Endothelial cell of umbilical vein (primary cell): ENCODE measurements around the gene KRTCAP2. TPM values are rescaled to one million over a fixed set of nuclear protein-coding genes. Genes with fewer than 3 reads are reported as not detected.
"Not testable (repeated sequence)": the region's sequence is repeated elsewhere in the genome, so short reads cannot be mapped to it uniquely, and the experiment has no call there.

Experiments
- BruUV-seq: library from RNA; stranded (reverse); fragments of 400-500 nt; replicated peaks from 2 replicates; lab custom pipeline; 2021; lab: Mats Ljungman, UMichigan
- CTCF ChIA-PET: fragments of 300-600, 350-600 bp; sonication (Branson Sonifier 250); formaldehyde crosslinking; loops from one replicate; lab custom pipeline; 2021; ENCODE audit warnings: antibody characterized with exemption, inconsistent platforms; lab: Charles Lee
- POLR2A ChIA-PET: fragments of 300-600, 350-600 bp; sonication (Branson Sonifier 250); formaldehyde crosslinking; loops from one replicate; lab custom pipeline; 2021; ENCODE audit warnings: antibody characterized with exemption, inconsistent platforms; lab: Charles Lee
- DNase-seq: peaks from one replicate; pipeline ENCODE4 v3.0.0-alpha.2; 2011; ENCODE audit warnings: low read depth, low spot score
- FAIRE-seq: peaks from 2 replicates; lab custom pipeline; 2011; peaks lifted over from hg19 to GRCh38; lab: Jason Lieb, UNC
- H2AFZ ChIP-seq: 2 replicates; pipeline ENCODE4 v1.6.0; 2012; ENCODE audit warnings: low read depth, low read length, control low read depth, inconsistent platforms
- H3K27ac ChIP-seq: 2 replicates; pipeline ENCODE4 v1.5.1; 2011; ENCODE audit warnings: low read depth, mild to moderate bottlenecking, control low read depth, low read length, moderate library complexity; ENCODE audit not compliant: insufficient read depth
- H3K27me3 ChIP-seq, 2 experiments: 2 replicates each; pipeline versions ENCODE4 v1.6.0 to v1.6.1; 2011; ENCODE audit warnings: low read length in 2 of 2, mixed read lengths in 1 of 2; ENCODE audit not compliant: control insufficient read depth in 2 of 2, insufficient read depth in 2 of 2
- H3K36me3 ChIP-seq, 2 experiments: 2 replicates in 1 of 2; 3 replicates in 1 of 2; pipeline ENCODE4 v1.5.1; 2011; ENCODE audit warnings: low read length in 2 of 2, mild to moderate bottlenecking in 1 of 2, moderate library complexity in 1 of 2; ENCODE audit not compliant: control insufficient read depth in 2 of 2, insufficient read depth in 2 of 2; ENCODE audit errors: extremely low read depth in 1 of 2
- H3K4me1 ChIP-seq: 3 replicates; pipeline ENCODE4 v1.5.1; 2011; ENCODE audit warnings: mild to moderate bottlenecking, low read length; ENCODE audit not compliant: control insufficient read depth, insufficient read depth; ENCODE audit errors: extremely low read depth
- H3K4me2 ChIP-seq: 2 replicates; pipeline ENCODE4 v1.6.1; 2011; ENCODE audit warnings: low read length, control low read depth, mixed read lengths; ENCODE audit not compliant: insufficient read depth
- H3K4me3 ChIP-seq, 3 experiments: fragments of 200-600 bp in 1 of 3; sonication (generic), shearing (Covaris generic) in 1 of 3; replicated peaks in 1 of 3; 2 replicates each; pipeline ENCODE4 v1.5.1; 2011 to 2016; ENCODE audit warnings: control low read depth in 3 of 3, low read length in 3 of 3, mild to moderate bottlenecking in 2 of 3, inconsistent platforms in 1 of 3, low read depth in 1 of 3, moderate library complexity in 1 of 3; ENCODE audit not compliant: insufficient read depth in 1 of 3
- H3K79me2 ChIP-seq: 2 replicates; pipeline ENCODE4 v1.6.0; 2012; ENCODE audit warnings: low read length, inconsistent platforms; ENCODE audit not compliant: control insufficient read depth, insufficient read depth
- H3K9ac ChIP-seq: replicated peaks from 2 replicates; pipeline ENCODE3; 2011; ENCODE audit warnings: low read length, control low read depth; ENCODE audit not compliant: insufficient read depth; ENCODE audit errors: extremely low read depth
- H3K9me1 ChIP-seq: replicated peaks from 3 replicates; pipeline ENCODE4 v1.6.0; 2011; ENCODE audit warnings: mild to moderate bottlenecking, low read length; ENCODE audit not compliant: control insufficient read depth, insufficient read depth; ENCODE audit errors: extremely low read depth
- H3K9me3 ChIP-seq: replicated peaks from 2 replicates; pipeline ENCODE4 v1.5.1; 2012; ENCODE audit warnings: low read length, inconsistent platforms; ENCODE audit not compliant: control insufficient read depth, insufficient read depth
- H4K20me1 ChIP-seq: replicated peaks from 2 replicates; pipeline ENCODE3; 2011; ENCODE audit warnings: mild to moderate bottlenecking, low read length; ENCODE audit not compliant: control insufficient read depth, insufficient read depth; ENCODE audit errors: extremely low read depth
- EZH2 ChIP-seq: IDR thresholded peaks from 2 replicates; pipeline ENCODE4 v1.6.1; 2012; ENCODE audit warnings: borderline replicate concordance, low read depth, mild to moderate bottlenecking, moderate library complexity, low read length, inconsistent platforms; ENCODE audit not compliant: severe bottlenecking
- GATA2 ChIP-seq: IDR thresholded peaks from 2 replicates; pipeline ENCODE4 v1.7.0; 2011; ENCODE audit warnings: low read depth, mild to moderate bottlenecking, moderate library complexity, mixed read lengths, low read length; ENCODE audit not compliant: insufficient read length, insufficient read depth
- dilution Hi-C: fragments of 300-500 bp; cut with MboI; formaldehyde crosslinking; loops from one replicate; pipeline ENCODE4 v1.15.0; 2019; ENCODE audit warnings: low sequenced_read_pairs; ENCODE audit not compliant: extremely low pct_ligation_motif_present
- intact Hi-C: fragments of 100-400 bp; cut with micrococcal nuclease; formaldehyde crosslinking; loops from one replicate; pipeline ENCODE4 v1.10.0; 2022
- polyA plus RNA-seq, 4 experiments: library from polyadenylated mRNA; depleted of rRNA in 3 of 4; stranded (reverse) in 3 of 4; unstranded in 1 of 4; fragments of >200 nt; gene quantifications; 2 replicates each; pipeline versions ENCODE4 v1.2.1 to v1.2.3, GENCODE V29; 2011 to 2012; ENCODE audit warnings: missing spikeins in 1 of 4
- total RNA-seq: library from RNA; stranded (reverse); gene quantifications from 2 replicates; pipeline ENCODE4 v1.2.3, GENCODE V29; 2021

The KRTCAP2 gene
- total and polyA plus RNA-seq, 2 donors (not counting 3 experiments of a cell fraction or from before 2014, with no cell fraction given), result 207 to 362 TPM

GRCh38 chr1:155166051-155166470 lies 7.0 kb downstream of the KRTCAP2 start:
- Histone ChIP-seq H3K4me1 (peaks cover 16% of the 10 kb centered on the region), H3K36me3 (peaks cover 3 to 9% of the 10 kb centered on the region in 2 experiments), H3K4me3 (no peak overlapping the region), H3K27me3 (no peaks in the 10 kb centered on the region), H3K9ac (peak overlapping the region; percentile 67), H3K27ac (peak overlapping the region; percentile 87), H3K79me2 (no peaks in the 10 kb centered on the region), H3K9me1 (no peaks in the 10 kb centered on the region), H4K20me1 (no peaks in the 10 kb centered on the region), H3K4me2 (peak overlapping the region; percentile 42), H2AFZ (peak overlapping the region; percentile 56), H3K9me3 (no peaks in the 10 kb centered on the region)
- POLR2A ChIA-PET, result interaction anchor here (0.6 kb wide), 1 partner anchor 27 kb away, joined by 3 read pairs; no protein-coding TSS in a partner anchor
- FAIRE-seq (no peak), DNase-seq (no peak)
- TF ChIP-seq GATA2, result no peak
- no peak for TF ChIP-seq EZH2
- BruUV-seq, result no TSS peak
- CTCF ChIA-PET, result interaction anchor here (0.6 to 8.3 kb wide), 12 partner anchors 16 to 496 kb away, joined by 3 to 673 read pairs (median 18); partner anchors contain the start of genes ADAM15, DPM3, EFNA1 and SLC50A1
- intact Hi-C loops (no loop called here), dilution Hi-C loops (no loop called here)

- H3K36me3 ChIP-seq, H3K4me2 ChIP-seq, FAIRE-seq, H3K9me1 ChIP-seq, H3K9ac ChIP-seq, H3K79me2 ChIP-seq, DNase-seq, H2AFZ ChIP-seq, dilution Hi-C loops, H3K4me3 ChIP-seq, POLR2A ChIA-PET, BruUV-seq, intact Hi-C loops, H3K27me3 ChIP-seq, H3K9me3 ChIP-seq, H4K20me1 ChIP-seq, H3K27ac ChIP-seq: not testable (repeated sequence)
- CTCF ChIA-PET, result interaction anchor here (1.5 kb wide), 1 partner anchor 73 kb away, joined by 6 read pairs; no protein-coding TSS in a partner anchor
- H3K4me1 ChIP-seq, result peaks cover 16% of the 10 kb centered on the region
These were observed 8.5 kb downstream of the KRTCAP2 start for GRCh38 chr1:155164625-155165024.

GRCh38 chr1:155163785-155164184 lies 9.3 kb downstream of the KRTCAP2 start:
- H3K36me3 ChIP-seq, FAIRE-seq, intact Hi-C loops, H3K27ac ChIP-seq, POLR2A ChIA-PET, H4K20me1 ChIP-seq, H3K9me1 ChIP-seq, H3K79me2 ChIP-seq, BruUV-seq, H3K9ac ChIP-seq, H3K27me3 ChIP-seq, DNase-seq, H3K4me2 ChIP-seq, H3K9me3 ChIP-seq, H3K4me3 ChIP-seq, H2AFZ ChIP-seq, dilution Hi-C loops: not testable (repeated sequence)
- CTCF ChIA-PET, result interaction anchor here (1.5 to 1.8 kb wide), 2 partner anchors 72 kb away, joined by 6 to 12 read pairs; no protein-coding TSS in a partner anchor
- peaks cover 16% of the 10 kb centered on the region for H3K4me1 ChIP-seq

GRCh38 chr1:155162631-155163030 lies 10.5 kb downstream of the KRTCAP2 start:
- dilution Hi-C loops, H3K4me2 ChIP-seq, H3K27me3 ChIP-seq, H3K9me3 ChIP-seq, H3K36me3 ChIP-seq, H2AFZ ChIP-seq, intact Hi-C loops, H3K79me2 ChIP-seq, FAIRE-seq, POLR2A ChIA-PET, H4K20me1 ChIP-seq, H3K9ac ChIP-seq, BruUV-seq, H3K4me3 ChIP-seq, H3K27ac ChIP-seq, H3K9me1 ChIP-seq, DNase-seq: not testable (repeated sequence)
- CTCF ChIA-PET, result interaction anchor here (1.8 kb wide), 1 partner anchor 71 kb away, joined by 12 read pairs; no protein-coding TSS in a partner anchor
- H3K4me1 ChIP-seq, result peaks cover 15% of the 10 kb centered on the region
